A673 (cell line): ENCODE data around the gene FAM151A. TPM values are rescaled to one million over a fixed set of nuclear protein-coding genes. Genes with fewer than 3 reads are reported as not detected.

Experiments
- BruUV-seq: library from RNA; stranded (reverse); fragments of 400-500 nt; replicated peaks from 2 replicates; lab custom pipeline; 2021; lab: Mats Ljungman, UMichigan
- CTCF ChIA-PET: fragments of 300-600 bp; sonication (Branson Sonifier 250); formaldehyde crosslinking; loops from one replicate; lab custom pipeline; 2022; ENCODE audit warnings: antibody characterized with exemption; lab: Charles Lee
- POLR2A ChIA-PET: fragments of 300-600 bp; sonication (Branson Sonifier 250); formaldehyde crosslinking; loops from one replicate; lab custom pipeline; 2022; ENCODE audit warnings: antibody characterized with exemption; ENCODE audit not compliant: low non-redundant PET; lab: Charles Lee
- DNase-seq: peaks from one replicate; pipeline ENCODE4 v3.0.0-alpha.2; 2015; ENCODE audit warnings: low spot score
- H3K27ac ChIP-seq: fragments of 200-600 bp; sonication (generic); 2 replicates; pipeline ENCODE4 v1.5.1; 2016; ENCODE audit warnings: mixed run types, low read depth, mild to moderate bottlenecking, mixed read lengths, antibody characterized with exemption, low read length; ENCODE audit not compliant: poor library complexity, severe bottlenecking
- H3K27me3 ChIP-seq: fragments of 200-600 bp; sonication (generic); replicated peaks from 2 replicates; pipeline ENCODE4 v1.6.1; 2017; ENCODE audit warnings: mixed run types, low read depth, mild to moderate bottlenecking, mixed read lengths, antibody characterized with exemption, low read length; ENCODE audit not compliant: insufficient read depth, poor library complexity
- H3K36me3 ChIP-seq: fragments of 200-600 bp; sonication (generic); 2 replicates; pipeline ENCODE4 v1.6.1; 2016; ENCODE audit warnings: mixed run types, mild to moderate bottlenecking, mixed read lengths, antibody characterized with exemption, low read length; ENCODE audit not compliant: insufficient read depth, poor library complexity, severe bottlenecking
- H3K4me1 ChIP-seq: fragments of 200-600 bp; sonication (generic); 2 replicates; pipeline ENCODE4 v1.6.1; 2017; ENCODE audit warnings: mixed run types, mild to moderate bottlenecking, mixed read lengths, antibody characterized with exemption, low read length; ENCODE audit not compliant: insufficient read depth, poor library complexity, severe bottlenecking
- H3K4me3 ChIP-seq: fragments of 200-600 bp; sonication (generic); 2 replicates; pipeline ENCODE4 v1.5.1; 2016; ENCODE audit warnings: low read depth, mixed run types, mild to moderate bottlenecking, mixed read lengths, low read length; ENCODE audit not compliant: poor library complexity, severe bottlenecking
- H3K9me3 ChIP-seq: fragments of 200-600 bp; sonication (generic); 2 replicates; pipeline ENCODE4 v1.6.1; 2016; ENCODE audit warnings: mixed run types, low read depth, mild to moderate bottlenecking, mixed read lengths, antibody characterized with exemption, low read length; ENCODE audit not compliant: poor library complexity, severe bottlenecking
- EZH2 ChIP-seq: fragments of 200-600 bp; sonication (generic); IDR thresholded peaks from 2 replicates; pipeline ENCODE4 v1.6.1; 2017; ENCODE audit warnings: borderline replicate concordance, low read depth, mild to moderate bottlenecking, mixed read lengths, antibody characterized with exemption, low read length; ENCODE audit not compliant: poor library complexity, severe bottlenecking
- intact Hi-C: fragments of 100-400 bp; cut with micrococcal nuclease; formaldehyde crosslinking; loops from one replicate; pipeline ENCODE4 v1.10.0; 2022; ENCODE audit not compliant: unreplicated experiment
- total RNA-seq: library from RNA; stranded (reverse); gene quantifications from 2 replicates; pipeline ENCODE4 v1.2.3, GENCODE V29; 2021
- TF ChIP-seq, protein P1 (sequence below): fragments of 300-800, 200-600 bp; sonication (generic); conservative IDR thresholded peaks from 2 replicates; pipeline ENCODE4 v1.5.1; 2017; ENCODE audit warnings: low read depth, mild to moderate bottlenecking, antibody characterized with exemption, low read length, moderate library complexity, mixed read lengths

FAM151A gene
- total RNA-seq, 1 experiment from 2014 or later: not detected

DNA sequence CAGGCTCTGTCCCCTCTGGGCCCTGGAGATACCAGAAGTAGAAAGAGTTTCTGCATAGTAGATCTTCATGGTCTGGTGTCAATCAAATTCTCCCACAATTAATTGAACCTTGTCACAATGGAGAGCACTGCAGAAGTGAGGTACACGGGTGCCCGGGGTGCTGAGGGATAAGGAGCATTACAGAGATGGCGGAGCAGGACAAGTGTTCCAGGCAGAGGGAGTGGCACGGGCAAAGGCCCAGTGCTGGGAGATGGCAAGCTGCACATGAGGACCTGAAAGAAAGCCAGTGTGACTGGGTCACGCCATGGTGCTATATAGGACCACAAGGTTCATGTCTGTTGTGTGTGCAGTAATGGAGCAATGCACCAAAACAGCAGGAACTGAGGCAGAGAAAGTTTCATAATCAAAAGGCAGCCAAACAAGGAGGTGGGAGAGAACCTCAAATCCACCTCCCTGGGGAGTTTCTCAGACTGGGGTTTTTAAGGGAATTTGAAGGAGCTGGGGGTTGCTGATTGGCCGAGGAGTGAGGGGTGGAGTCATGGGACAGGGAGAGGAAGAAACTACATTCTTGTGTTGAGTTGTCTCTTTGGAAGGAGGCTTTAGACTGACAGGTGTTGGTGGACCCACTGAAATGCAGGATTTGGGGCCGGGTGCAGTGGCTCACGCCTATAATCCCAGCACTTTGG is 47.6 kb downstream of the FAM151A start:
- TF ChIP-seq EZH2: no peak
- TF ChIP-seq, protein P1, sequence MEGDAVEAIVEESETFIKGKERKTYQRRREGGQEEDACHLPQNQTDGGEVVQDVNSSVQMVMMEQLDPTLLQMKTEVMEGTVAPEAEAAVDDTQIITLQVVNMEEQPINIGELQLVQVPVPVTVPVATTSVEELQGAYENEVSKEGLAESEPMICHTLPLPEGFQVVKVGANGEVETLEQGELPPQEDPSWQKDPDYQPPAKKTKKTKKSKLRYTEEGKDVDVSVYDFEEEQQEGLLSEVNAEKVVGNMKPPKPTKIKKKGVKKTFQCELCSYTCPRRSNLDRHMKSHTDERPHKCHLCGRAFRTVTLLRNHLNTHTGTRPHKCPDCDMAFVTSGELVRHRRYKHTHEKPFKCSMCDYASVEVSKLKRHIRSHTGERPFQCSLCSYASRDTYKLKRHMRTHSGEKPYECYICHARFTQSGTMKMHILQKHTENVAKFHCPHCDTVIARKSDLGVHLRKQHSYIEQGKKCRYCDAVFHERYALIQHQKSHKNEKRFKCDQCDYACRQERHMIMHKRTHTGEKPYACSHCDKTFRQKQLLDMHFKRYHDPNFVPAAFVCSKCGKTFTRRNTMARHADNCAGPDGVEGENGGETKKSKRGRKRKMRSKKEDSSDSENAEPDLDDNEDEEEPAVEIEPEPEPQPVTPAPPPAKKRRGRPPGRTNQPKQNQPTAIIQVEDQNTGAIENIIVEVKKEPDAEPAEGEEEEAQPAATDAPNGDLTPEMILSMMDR: no peak
- Histone ChIP-seq H3K4me3 (no peak overlapping the region), H3K4me1 (peaks cover 14% of the 10 kb centered on the region), H3K9me3 (no peaks in the 10 kb centered on the region), H3K27ac (no peak overlapping the region), H3K27me3 (no peaks in the 10 kb centered on the region), H3K36me3 (no peaks in the 10 kb centered on the region)
- ChIA-PET POLR2A (no interaction called here), CTCF (no interaction called here)
- no TSS peak for BruUV-seq
- intact Hi-C loops: no loop called here
- peak; percentile 33 for DNase-seq

DNA sequence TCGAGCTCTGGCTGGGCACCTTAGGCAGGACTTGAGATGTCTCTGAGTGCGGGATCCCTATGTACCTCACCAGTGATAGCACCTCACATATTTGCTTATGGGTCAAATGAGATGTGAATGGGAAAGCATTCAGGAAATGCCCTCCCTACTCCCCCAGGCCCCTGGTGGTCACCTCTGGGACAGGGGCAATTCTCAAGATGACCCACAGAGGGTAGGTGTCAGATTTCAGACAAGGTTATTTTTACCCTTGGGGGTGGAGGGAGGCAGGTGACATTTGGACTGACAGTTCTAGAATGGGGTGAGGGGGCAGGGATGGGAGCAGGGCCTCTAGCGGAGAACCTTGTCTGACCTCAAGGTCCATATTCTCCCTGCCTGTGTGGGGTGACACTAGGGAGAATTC is 48.2 kb downstream of the FAM151A start:
- peaks cover 20% of the 10 kb centered on the region for H3K4me1 ChIP-seq
- no peaks in the 10 kb centered on the region for H3K9me3 ChIP-seq
- H3K4me3 ChIP-seq: no peak overlapping the region
- ChIA-PET POLR2A (no interaction called here), CTCF (no interaction called here)
- no peaks in the 10 kb centered on the region for H3K36me3 ChIP-seq
- H3K27ac ChIP-seq: no peak overlapping the region
- no peaks in the 10 kb centered on the region for H3K27me3 ChIP-seq
- no peak for DNase-seq
- no TSS peak for BruUV-seq
- TF ChIP-seq, protein P1: no peak
- intact Hi-C loops: no loop called here

DNA sequence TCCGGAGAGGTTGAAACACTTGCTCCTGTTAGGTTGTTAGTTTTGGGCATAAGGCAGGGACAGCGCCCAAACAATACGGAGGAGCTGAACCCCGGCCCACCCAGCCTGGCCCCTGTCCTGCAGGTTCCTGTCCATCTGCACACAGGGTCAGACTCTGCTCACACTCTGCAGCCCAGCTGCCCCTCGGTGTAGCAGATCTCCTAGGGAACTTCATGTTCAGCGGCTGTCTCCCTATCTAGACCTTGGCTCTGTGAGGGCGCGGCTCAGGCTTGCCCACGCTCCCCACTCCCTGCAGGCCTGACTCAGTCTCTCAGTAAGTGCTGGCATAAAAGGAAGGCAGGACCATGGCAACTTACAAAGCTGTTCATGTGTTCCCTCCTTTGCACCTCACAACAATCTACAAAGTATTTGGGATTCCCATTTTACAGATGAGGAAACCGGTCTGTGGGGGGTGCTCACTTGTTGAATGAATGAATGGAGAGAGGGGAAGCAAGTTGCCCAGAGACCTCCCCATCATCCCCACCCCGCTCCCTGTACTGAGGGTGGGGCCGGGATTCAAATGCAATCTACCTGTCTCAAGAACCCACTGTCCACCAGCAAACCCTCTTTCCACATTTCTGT is 49.1 kb downstream of the FAM151A start:
- Histone ChIP-seq H3K36me3 (no peaks in the 10 kb centered on the region), H3K4me3 (no peak overlapping the region), H3K27ac (no peak overlapping the region), H3K9me3 (no peaks in the 10 kb centered on the region), H3K27me3 (no peaks in the 10 kb centered on the region), H3K4me1 (peaks cover 29% of the 10 kb centered on the region)
- intact Hi-C loops: no loop called here
- DNase-seq: no peak
- no TSS peak for BruUV-seq
- CTCF ChIA-PET: no interaction called here
- no peak for TF ChIP-seq EZH2
- TF ChIP-seq, protein P1: no peak
- POLR2A ChIA-PET: no interaction called here
